ENCODE results near the gene ACOX3.
"Not testable (repeated sequence)": the region's sequence is repeated elsewhere in the genome, so short reads cannot be mapped to it uniquely, and the experiment has no call there.

Gene ACOX3

GRCh38 chr4:8422327-8422726 is 18.2 kb downstream of the ACOX3 start:
- H3K4me1 ChIP-seq (ENCODE audit: control insufficient read depth, insufficient read depth, low read length): no peaks in the 10 kb centered on the region
- ChIA-PET CTCF (no interaction called here), POLR2A (no interaction called here)
- TF ChIP-seq ZNF146 (tag by site-specific recombination; IDR thresholded peaks at IDR 0.05) (no peak), ZNF292 (tag by site-specific recombination; IDR thresholded peaks at IDR 0.05; ENCODE audit: borderline replicate concordance, low read depth) (no peak), ZNF155 (tag by site-specific recombination; IDR thresholded peaks at IDR 0.05) (no peak), SCRT1 (tag by site-specific recombination; IDR thresholded peaks at IDR 0.05; ENCODE audit: borderline replicate concordance) (no peak), REST (tag by site-specific recombination; IDR thresholded peaks at IDR 0.05) (no peak), ZNF23 (tag by site-specific recombination; IDR thresholded peaks at IDR 0.05; ENCODE audit: borderline replicate concordance) (no peak), ZSCAN23 (tag by site-specific recombination; IDR thresholded peaks at IDR 0.05) (no peak), ZNF530 (tag by site-specific recombination; IDR thresholded peaks at IDR 0.05; ENCODE audit: low read depth) (no peak), HIC1 (tag by site-specific recombination; IDR thresholded peaks at IDR 0.05) (no peak), ZNF133 (tag by site-specific recombination; IDR thresholded peaks at IDR 0.05) (no peak), ZSCAN16 (tag by site-specific recombination; IDR thresholded peaks at IDR 0.05) (no peak), GLIS1 (tag by site-specific recombination; IDR thresholded peaks at IDR 0.05) (no peak), FEZF1 (tag by site-specific recombination; IDR thresholded peaks at IDR 0.05) (no peak), ZNF239 (tag by site-specific recombination; IDR thresholded peaks at IDR 0.05) (no peak), ZNF529 (tag by site-specific recombination; IDR thresholded peaks at IDR 0.05; ENCODE audit: insufficient replicate concordance) (no peak), PRDM10 (tag by site-specific recombination; IDR thresholded peaks at IDR 0.05) (no peak), KLF1 (tag by site-specific recombination; IDR thresholded peaks at IDR 0.05) (no peak), ZNF16 (tag by site-specific recombination; IDR thresholded peaks at IDR 0.05; ENCODE audit: low read depth) (no peak), ZNF747 (tag by site-specific recombination; IDR thresholded peaks at IDR 0.05) (no peak), ZNF433 (tag by site-specific recombination; IDR thresholded peaks at IDR 0.05; ENCODE audit: low read depth) (no peak)
- H3K4me3 ChIP-seq (ENCODE audit: low read depth, low read length): no peak overlapping the region
- H3K36me3 ChIP-seq (ENCODE audit: control insufficient read depth in 2 of 2, insufficient read depth in 1 of 2, low read length in 2 of 2): no peaks in the 10 kb centered on the region
- H3K27ac ChIP-seq (ENCODE audit: extremely low read depth, low read depth, low read length): no peak overlapping the region
- H3K9me3 ChIP-seq (ENCODE audit: control insufficient read depth, insufficient read depth, low read depth, low read length): no peaks in the 10 kb centered on the region

- H3K27ac ChIP-seq (ENCODE audit: extremely low read depth, low read depth, low read length); H3K4me3 ChIP-seq (ENCODE audit: low read depth, low read length); POLR2A ChIA-PET; H3K36me3 ChIP-seq (ENCODE audit: control insufficient read depth in 2 of 2, insufficient read depth in 1 of 2, low read length in 2 of 2); H3K9me3 ChIP-seq (ENCODE audit: control insufficient read depth, insufficient read depth, low read depth, low read length); H3K4me1 ChIP-seq (ENCODE audit: control insufficient read depth, insufficient read depth, low read length): not testable (repeated sequence)
- CTCF ChIA-PET: interaction anchor here (0.6 to 1.2 kb wide), 3 partner anchors 9 to 28 kb away, joined by 3 to 6 read pairs (median 3); no protein-coding TSS in a partner anchor
Measured at GRCh38 chr4:8420151-8420550, 20.4 kb downstream of the ACOX3 start.
